Keratinocyte (primary cell): ENCODE data around the gene CAPN1.

Source experiments
- CTCF ChIP-seq, 3 experiments: IDR thresholded peaks in 1 of 3; conservative IDR thresholded peaks in 1 of 3; optimal IDR thresholded peaks in 1 of 3; 2 replicates in 2 of 3; 3 replicates in 1 of 3; pipeline versions ENCODE3 to v1.5.1; 2011; ENCODE audit warnings: low read length in 3 of 3, mild to moderate bottlenecking in 3 of 3, moderate library complexity in 2 of 3, control low read depth in 1 of 3, inconsistent platforms in 1 of 3; ENCODE audit not compliant: insufficient read depth in 2 of 3; ENCODE audit errors: extremely low read depth in 1 of 3
- EZH2 ChIP-seq: IDR thresholded peaks from one replicate; pipeline ENCODE4 v1.6.1; 2012; ENCODE audit warnings: inconsistent platforms, mild to moderate bottlenecking, low read length, moderate library complexity

- TF ChIP-seq EZH2 (no peak), CTCF (optimal IDR thresholded peaks at IDR 0.05 in 1 of 3, IDR thresholded peaks at IDR 0.05 in 1 of 3, conservative IDR thresholded peaks at IDR 0.05 in 1 of 3; ENCODE audit: extremely low read depth in 1 of 3, insufficient read depth in 2 of 3, low read length in 3 of 3) (no peak)
Observed at GRCh38 chr11:65254724-65255123, 73.0 kb downstream of the CAPN1 start.
